Activated CD4-positive, alpha-beta T cell treated with anti-CD3 and anti-CD28 coated beads, Interleukin-10, Interleukin-2, amounts not matched to agents 100 ng/mL and 50 ng/mL, durations not matched to agents 16 hours and 8 hours (primary cell): ENCODE results near the gene PPP2R2D.

Experiments used
- DNase-seq: peaks from one replicate; pipeline ENCODE4 v3.0.0-alpha.2; 2020

The PPP2R2D gene

DNA sequence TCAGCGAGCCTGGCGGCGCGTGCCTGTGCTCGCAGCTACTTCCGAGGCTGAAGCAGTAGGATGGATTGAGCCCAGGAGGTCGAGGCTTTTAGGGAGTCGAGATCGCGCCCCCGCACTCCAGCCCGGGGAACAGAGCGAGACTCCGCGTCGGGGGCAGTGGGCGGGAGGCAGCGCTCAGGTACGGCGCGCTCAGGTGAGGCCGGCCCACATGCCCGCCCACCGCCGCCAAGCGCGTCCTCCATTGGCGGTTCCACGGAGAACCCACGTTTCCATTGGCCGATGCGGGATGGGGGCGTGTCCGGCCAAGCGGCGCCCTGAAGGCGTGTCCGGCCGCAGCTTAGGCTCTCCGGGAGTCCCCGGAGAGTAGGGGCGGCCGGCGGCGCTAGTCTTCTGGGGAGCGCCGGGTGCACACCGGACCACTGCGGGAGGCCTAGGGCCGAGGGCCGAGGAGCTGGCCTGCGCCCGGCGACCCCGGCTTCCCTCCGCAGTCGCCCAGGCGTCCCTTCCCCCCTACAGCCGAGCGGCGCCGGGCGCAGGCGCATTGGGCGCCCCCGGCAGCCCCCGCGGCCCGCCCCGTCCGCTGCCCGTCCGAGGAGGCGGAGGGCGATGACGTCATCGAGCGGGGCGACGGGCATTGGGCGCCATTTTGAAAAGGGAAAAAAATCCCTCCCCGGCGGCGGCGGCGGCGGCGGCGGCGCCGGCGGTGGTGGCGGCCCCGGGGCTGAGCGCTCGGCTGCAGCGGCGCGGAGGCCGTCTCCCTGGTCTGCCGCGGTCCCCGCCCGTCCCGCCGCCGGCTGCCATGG is at the start of gene PPP2R2D:
Gene PPP2R2D (plus strand): TSS at position 659 of the 803 bp plus-strand sequence. CDS start 141 bp downstream, at position 800.
- DNase-seq = peak; percentile 96

DNA sequence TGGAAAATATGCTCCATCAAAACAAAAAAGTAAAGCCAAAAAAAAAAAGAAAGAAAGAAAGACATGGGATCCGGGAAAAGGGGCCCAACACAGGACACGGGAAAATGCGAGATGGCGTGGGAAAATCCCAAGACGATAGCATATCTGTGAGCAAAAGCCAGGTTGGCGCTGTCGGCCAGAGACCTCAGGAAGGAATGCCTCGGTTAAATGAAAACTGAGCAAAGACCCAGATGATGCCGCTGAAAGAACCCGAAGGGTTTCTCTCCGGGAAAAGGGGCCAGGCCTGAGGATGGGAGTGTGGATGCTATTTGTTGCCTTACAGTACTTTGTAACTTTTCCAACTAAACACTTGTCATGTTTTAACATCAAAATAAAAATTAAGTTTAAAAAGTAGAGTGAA is 49.5 kb upstream of the PPP2R2D start:
- DNase-seq = no peak

DNA sequence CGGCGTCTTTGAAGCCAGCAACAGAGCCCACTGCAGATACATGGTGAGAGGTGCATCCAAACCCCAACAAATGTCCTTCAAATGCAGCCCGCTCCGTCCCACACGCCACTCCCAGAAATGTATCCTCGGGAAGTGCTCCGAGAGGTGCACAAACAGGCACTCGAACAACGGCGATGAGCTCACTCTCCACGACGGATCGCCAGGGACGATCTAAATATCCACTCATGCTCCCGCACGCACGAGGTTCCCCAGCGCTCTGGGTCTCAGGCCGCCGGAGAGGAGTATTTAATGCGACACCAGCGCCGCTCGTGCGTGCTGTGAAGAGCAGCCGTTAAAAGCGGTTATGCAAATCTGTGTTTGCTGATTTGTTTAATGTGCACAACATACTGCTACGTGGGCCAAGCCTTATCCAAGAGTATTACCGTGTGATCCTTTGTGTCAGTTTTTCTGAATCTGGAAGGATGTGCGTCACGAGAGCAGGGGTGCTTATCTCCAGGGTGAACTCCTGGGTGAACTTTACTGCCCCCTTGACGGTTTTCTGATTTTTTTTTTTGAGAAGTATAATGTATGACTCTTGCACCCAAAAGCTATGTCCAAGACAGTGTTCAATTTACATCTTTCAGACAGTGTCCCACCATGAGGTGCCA is 48.5 kb upstream of the PPP2R2D start:
- DNase-seq = no peak

DNA sequence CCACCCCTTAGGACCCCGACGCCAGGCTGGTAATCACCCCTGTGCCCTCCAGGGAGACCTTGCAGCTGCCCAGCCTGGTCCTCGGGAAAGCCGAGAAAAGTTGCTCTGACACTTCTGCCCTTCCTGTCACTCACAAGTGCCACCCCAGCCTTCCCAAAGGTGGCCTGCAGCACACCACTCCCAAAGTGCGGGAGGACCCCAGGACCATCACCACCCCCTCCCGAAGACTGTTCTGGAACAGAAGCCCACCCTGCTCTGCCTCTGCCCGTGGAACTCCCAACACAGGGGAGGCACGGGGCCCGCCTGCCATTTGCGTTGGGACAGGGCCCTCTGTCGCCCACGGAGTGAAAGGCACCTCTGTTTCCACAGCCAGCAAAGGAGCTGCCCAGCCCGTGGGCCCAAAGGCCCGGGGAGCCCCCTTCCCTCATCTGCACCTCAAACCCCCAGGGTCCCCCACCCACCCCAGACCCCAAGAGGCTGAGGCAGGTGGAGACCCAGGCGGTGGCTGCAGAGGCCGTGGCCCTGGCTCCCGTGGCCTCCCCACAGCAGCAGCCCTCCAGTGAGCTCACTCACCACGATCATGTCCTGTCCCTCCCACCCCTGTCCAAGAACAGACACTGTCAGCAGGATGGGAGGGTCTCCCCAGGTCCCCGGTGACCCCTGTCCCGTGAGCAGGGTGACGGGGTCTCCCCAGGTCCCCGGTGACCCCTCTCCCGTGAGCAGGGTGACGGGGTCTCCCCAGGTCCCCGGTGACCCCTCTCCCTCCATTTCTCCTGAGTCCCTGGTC is 47.8 kb upstream of the PPP2R2D start:
- no peak for DNase-seq

DNA sequence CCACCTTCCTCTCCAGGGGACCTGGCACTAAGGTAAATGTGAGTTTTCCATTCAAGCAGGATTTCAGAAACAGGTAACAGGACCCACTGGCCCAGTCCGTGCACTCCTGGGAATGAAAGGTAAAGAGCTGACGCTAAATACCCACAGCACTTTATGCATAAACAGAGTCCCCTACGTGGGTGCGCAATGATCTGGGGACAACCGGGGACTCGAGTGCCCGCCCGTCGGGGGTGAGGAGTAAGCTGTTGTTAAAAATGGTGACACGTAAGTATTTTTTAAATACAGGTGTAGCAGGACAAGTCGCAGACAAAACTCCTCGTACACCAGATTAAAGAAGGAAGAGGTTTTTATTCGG is 47.2 kb upstream of the PPP2R2D start:
- no peak for DNase-seq

DNA sequence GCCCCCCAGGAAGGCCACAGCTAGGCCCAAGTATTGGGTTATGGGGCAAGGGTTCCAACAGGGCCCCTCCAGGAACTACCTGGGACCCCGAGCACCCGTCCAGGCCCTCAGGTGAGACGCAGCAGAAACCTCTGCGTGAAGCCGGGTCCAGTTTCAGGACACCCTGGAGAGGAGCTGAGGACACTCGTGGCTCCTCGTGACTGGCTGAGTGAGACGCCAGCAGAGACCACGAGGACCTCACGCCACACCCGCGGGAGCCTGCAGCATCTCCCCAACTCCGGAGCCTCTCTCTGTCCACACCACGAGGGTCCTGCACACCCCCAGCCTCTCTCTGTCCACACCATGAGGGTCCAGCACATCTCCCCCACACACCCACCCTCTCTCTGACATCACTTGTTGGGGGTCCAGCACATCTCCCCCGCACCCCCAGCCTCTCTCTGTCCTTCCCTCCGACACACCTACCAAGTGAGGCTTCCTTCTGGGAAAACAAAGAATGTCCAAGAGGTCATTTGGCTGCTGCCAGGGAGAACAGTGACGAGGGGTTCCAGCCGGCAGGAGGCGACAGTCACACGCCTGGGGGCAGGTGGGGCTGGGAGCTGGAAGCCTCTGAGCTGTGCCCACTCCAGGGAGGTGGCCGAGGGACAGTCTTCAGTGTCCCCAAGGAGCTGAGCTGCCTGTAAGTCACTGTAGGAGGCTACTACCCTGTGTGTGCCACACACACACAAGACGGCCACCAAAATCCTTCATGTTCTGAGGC is 46.1 kb upstream of the PPP2R2D start:
- no peak for DNase-seq

DNA sequence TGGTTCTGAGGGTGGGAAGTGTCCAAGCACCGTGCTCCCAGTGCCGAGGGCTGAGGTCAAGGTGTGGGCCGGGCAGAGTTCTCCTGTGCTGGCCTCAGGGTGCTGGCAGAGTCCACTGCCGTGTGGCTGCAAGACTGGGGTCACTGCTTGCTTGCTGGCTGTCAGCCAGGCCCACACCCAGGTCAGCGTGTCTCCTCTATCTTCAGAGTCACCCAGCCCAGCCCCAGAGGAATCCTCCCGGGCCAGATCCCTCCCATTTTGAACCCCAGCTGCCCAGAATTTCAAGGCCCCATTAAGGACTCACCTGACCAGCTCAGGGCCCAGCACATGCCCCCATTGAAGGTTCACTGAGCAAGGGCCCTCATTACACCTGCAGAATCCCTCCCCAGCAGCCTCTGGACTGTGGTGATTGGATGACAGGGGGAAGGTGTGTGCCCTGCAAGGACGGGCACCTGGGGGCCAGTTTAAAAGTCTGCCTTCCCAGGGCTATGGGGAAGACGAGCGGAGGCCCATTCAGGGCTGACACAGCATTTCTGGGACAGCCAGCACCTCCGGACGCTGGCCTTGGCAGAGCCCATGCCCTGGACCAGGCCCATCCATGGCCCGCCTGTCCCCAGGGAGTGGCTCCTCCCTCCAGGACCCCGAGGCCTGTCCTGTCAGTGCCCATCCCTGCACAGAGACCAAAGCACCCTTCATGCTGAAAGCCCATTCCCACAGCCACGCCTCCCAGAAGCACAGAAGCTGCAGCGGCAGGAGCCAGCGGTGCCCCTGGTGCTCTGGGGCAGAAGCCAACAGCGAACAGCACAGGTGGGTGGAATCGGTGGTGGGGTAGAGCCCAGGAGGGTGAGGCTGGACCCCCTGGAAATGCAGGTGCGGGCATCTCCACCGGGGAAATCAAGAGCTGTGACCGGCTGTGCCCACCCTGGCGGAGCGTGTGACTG is 45.1 kb upstream of the PPP2R2D start:
- DNase-seq = no peak

DNA sequence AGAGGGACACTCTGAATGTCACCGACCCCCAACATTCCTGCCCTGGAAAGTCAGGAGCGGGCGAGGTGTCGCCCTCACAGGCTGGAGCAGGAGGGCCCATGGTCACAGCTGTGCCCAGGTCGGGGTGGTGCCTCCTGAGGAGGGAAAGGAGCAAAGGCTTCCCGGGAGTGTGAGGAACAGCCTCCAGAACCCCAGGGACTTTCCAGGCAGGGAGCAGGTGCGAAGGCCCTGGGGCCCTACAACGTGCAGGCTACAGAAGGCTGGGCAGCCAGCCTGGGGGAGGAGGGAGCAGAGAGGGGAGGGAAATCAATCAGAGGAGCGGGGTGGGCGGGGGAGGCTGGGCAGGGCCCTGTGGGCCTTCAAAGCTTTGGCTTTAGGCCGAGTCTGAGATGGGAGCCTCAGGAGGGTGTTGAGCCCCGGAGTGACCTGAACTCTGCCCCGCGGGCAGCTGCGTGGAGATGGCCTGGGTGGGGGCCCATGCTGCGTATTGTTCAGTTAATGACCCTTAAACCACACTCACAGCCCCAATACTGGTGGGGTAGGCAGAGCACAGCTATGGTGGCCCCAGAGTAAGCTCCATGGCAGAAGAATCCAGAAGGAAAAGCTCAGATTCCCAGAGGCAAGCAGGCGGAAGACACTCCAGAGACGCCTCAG is 44.2 kb upstream of the PPP2R2D start:
- DNase-seq = no peak

DNA sequence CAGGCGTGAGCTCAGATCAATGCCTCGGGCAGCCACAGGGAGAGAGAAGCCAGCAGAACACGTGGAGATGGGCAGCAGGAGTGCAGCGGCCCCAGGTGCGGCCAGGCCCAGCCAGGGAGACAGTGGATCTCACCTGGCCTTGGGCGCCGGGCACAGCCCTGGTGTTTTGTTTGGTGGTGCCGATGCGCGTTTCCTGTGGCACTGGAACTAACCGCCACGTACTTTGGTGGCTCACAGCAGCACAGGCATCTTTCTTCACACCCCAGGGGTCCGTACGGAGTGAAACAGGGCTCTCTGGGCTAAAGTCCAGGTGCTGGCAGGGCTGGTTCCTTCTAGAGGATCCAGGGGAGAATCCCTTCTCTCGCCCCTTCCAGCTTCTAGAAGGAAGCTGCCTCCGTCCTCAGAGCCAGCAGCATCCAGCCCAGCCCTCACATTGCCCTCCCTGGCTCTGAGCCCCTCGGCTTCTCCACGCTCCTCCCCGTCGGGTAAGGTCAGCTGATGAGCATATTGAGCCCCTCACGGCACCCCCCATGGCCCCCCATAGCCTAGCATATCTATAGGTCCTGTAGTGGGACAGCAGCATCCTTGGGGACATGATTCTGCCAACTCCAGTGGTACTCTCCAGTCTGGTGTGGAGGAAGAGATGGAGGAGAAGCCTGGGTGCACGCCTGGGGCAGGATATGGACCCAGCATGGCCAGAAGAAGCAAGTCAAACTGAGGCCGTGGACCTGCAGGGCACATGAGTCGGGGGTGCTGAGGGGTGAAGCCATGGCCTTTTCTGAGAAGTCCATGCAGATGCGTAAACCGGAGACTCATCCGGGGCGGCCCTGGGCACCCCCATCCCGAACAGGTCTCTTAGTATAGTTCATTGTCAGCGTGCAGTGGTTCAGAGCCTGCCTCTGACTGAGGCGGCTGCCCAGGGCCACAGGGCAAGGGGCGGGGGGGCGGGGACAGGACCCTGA is 43.4 kb upstream of the PPP2R2D start:
- DNase-seq = no peak

DNA sequence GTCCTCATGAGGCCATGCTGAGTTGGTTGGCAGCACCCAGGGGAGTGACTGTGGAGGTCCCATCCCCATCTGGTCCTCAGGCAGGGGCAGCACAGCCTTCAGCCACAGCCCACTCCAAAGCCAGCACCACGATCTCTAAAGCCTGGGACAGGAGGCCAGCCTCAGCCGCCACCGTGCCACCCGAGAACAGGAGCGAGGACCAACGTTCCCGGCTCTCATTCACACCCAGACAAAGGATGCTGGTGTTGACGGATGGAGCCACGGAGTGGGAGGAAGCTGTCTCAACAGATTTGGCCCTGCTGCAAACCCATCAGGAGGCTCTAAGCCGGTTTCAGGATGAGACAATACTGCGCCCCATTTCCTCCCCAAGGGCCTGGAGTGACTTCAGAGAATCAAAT is 42.7 kb upstream of the PPP2R2D start:
- no peak for DNase-seq

DNA sequence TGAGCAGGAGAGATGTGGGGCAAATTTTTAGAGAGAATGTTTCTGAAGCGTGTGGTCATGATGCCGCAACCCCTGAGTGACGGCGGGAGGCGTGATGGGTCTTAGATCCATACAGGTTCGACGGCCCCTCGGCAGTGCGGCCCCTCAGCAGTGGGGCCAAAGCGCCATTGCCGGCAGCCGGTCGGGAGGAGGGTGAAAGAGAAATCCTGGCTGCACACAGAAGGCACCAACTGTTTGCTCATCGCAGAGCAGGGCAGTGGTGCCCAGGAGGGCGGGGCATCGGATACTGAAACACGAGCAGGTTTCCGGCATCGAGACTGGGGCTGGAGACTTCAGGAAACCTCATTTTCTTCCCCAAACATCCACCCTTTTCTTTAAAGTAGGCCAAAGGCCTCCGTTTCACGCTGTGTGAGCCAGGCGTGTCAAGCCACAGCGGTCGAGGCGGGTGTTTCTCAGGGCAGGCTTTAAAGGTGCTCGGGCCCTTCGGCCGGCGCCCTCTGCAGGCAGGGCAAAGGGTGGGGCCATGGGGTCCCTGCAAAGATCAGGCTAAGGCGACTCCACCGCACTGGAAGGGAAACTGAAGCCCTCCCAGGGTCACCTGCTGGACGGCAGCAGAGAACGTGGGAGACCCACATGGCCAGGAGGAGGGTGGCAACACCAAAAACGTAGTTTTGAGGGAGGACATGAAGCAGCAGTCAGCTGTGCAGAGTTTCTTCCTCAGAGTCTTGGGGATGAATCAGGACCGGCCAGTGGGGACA is 42.0 kb upstream of the PPP2R2D start:
- DNase-seq = no peak

DNA sequence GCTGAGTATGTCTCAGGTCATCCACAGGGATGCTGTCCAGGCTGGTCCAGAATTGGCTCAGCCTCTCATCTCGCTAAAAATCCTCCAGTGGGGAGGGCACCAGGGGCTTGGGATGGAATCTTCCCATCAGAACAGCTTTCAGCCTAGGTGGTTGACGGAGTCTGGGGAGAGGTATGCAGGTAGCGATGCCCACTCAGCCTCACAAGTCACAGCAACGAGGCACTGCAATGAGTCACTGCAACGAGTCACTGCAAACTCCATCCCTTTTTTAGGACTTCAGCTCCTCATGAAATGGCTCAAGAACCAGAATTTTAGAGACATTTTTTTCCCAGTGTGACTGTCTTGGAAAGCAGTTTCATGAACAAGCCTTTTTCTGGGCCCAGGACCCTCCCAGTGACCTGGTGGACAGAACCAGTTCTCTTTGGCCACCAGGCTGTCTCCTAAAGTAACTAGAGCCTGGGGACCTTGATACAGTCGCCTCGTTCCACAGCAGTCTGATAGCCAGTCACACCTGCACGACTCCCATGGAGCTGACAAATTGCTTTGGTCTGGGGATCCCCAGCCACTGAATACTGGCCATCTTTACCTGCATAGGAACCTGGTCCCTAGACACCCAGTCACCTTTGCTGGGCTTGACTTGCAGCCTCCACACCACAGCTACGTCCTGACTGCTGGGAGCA is 41.3 kb upstream of the PPP2R2D start:
- DNase-seq = no peak

DNA sequence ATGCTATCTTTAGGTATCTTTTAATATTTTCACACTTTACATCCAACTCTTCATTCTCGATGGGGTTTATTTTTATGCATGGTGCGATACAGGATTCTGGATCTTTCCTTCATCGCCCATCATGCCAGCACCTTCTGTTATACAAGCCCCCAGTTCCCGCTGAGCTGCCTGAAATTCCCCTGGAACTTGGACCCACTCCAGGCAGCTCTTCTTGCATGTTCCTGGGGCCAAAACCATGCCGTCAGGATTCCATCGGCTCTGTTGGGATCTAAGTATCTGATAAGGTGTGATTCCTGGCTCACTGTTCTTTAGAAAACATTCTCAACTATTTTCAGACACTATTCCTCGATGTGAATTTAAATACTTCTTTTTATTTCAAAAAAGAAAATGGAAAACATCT is 40.5 kb upstream of the PPP2R2D start:
- no peak for DNase-seq

DNA sequence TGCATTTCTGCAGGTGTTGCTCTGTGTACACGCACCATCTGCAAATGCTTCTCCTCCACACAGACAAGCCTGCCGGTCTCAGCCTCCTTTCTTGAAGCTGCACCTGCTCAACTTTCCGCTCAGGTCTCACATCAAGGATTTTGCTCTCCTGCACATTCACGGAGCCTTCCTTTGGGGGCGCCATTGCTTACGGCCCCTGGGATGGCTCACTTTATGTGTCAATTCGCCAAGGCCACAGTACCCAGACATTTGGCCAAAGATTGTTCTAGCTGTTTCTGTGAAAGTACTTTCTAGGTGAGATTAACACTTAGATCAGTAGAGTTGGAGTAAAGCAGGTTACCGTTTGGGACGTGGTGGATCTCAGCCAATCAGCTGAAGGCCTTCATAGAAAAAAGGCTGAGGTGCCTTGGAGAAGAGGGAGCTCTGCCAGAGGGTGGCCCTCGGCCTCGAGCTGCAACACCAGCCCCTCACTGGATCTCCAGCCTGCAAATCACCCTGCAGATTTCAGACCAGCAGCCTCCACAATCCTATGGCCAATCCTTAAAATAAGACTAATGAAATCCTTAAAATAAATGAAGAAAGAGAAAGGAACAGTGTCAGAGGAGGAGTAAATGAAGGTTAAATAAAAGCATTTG is 39.9 kb upstream of the PPP2R2D start:
- no peak for DNase-seq

DNA sequence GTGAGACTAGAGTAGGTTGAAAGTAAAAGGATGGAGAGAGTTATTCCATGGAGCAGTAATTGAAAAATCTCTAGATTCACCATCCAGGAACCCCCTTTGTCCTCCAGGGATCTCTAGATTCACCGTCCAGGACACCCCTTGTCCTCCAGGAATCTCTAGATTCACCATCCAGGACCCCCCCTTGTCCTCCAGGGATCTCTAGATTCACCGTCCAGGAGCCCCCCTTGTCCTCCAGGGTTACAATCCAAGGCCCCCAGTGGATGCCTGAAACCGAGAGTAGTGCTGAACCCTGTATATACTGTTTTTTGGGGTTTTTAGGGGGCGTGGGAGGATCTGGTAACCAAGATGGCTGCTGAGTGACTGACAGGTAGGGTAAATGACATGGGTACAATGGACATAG is 38.3 kb upstream of the PPP2R2D start:
- DNase-seq = no peak

DNA sequence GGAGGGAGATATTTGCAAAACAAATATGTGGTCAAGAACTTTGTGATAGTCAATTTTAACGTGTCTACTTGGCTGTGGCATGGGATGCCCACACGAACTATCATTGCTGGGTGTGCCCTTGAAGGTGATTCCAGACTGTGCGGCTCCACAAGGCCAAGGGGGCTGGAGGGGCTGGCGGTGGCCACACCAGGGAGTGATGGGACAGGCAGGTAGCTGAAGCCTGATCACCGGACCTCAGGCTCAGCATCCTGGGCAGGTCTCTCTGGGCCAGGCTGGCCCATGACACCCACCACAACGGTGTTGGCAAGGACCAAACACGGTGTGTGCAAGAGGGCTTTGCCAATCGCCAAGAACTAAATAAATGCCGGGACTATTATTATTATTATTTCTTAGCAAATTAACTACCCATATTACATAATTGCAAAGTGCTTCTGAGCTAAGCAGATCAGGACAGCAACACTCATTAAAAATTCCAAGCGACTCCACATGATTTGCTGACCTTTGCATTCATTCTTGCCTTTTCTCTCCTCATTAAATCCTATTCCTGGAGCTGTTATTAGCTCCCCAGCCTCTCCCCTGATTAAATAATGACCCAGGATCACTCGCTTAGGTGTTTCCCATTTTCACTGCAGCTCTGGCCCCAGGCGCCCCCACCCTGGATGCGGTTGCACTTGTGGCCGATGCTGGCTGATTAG is 35.4 kb upstream of the PPP2R2D start:
- no peak for DNase-seq

DNA sequence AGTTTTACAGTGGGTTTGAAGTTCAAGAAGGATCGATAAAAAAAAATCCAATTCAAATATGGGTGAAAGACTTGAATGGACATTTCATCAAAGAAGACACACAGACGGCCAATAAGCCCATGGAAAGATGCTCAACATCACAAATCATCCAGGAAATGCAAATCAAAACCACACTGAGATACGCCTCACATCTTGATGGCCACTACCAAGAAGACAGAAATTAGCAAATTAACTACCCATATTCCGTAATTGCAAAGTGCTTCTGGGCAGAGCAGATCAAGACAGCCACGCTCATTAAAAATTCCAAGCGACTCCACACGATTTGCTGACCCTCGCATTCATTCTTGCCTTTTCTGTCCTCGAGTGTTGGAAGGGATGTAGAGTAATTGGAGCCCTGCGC is 34.1 kb upstream of the PPP2R2D start:
- DNase-seq = no peak

DNA sequence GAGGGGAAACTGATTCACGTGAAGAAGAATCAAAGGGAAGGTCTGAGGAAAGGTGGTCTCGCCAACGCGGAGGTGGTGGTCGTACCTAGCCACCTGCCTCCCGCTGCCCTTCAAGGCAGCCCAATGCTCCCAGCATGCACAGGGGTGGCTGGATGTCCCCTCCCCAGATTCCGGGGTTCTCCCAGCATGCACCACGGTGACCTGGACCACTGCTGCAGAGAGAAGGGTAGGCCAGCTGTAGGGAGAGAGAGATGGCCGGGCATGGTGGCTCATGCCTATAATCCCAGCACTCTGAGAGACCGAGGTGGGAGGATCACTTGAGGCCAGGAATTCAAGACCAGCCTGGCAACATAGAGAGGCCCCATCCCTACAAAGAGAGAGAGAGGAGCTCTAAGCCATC is 32.4 kb upstream of the PPP2R2D start:
- DNase-seq = no peak
